HFFc6 (cell line): ENCODE data around the gene S100B. TPM values are rescaled to one million over a fixed set of nuclear protein-coding genes. Genes with fewer than 3 reads are reported as not detected.

Experiments used
- DNase-seq: peaks from one replicate; pipeline ENCODE4 v3.0.0-alpha.2; 2018
- H3K27ac Mint-ChIP-seq: 2 replicates; pipeline ENCODE4 v1.8.0; 2020; ENCODE audit warnings: mild to moderate bottlenecking, mixed read lengths
- H3K27me3 Mint-ChIP-seq: 2 replicates; pipeline ENCODE4 v1.8.0; 2021; ENCODE audit warnings: mild to moderate bottlenecking, moderate library complexity, mixed read lengths; ENCODE audit not compliant: insufficient read depth
- H3K36me3 Mint-ChIP-seq: 2 replicates; pipeline ENCODE4 v1.8.0; 2021; ENCODE audit warnings: low read depth, mixed read lengths
- H3K4me1 Mint-ChIP-seq: 2 replicates; pipeline ENCODE4 v1.8.0; 2020; ENCODE audit warnings: low read depth, mixed read lengths
- H3K4me3 Mint-ChIP-seq: 2 replicates; pipeline ENCODE4 v1.8.0; 2020; ENCODE audit warnings: mild to moderate bottlenecking, moderate library complexity, mixed read lengths
- H3K9me3 Mint-ChIP-seq: 2 replicates; pipeline ENCODE4 v1.8.0; 2020; ENCODE audit warnings: mild to moderate bottlenecking, mixed read lengths
- CTCF ChIP-seq: fragments of 200-600 bp; sonication (generic); IDR thresholded peaks from 2 replicates; pipeline ENCODE4 v1.5.0; 2021; ENCODE audit warnings: antibody characterized with exemption, mild to moderate bottlenecking
- long read RNA-seq: library from polyadenylated mRNA; unstranded; transcript quantifications from one replicate; pipeline ENCODE4 v2.0.0, GENCODE V29; 2019
- total RNA-seq, 6 experiments: library from RNA; stranded (reverse); fragmentation: NEBNext Ultra II Directional; extraction: Animal tissue kit (Norgen Biotek cat#: 25700); gene quantifications; 2 replicates in 1 of 6; 3 replicates in 5 of 6; pipeline ENCODE4 v1.2.3, GENCODE V29; 2021

The S100B gene
- not detected for total RNA-seq
- long read RNA-seq: 0 reads

- Mint-ChIP-seq H3K9me3 (no peaks in the 10 kb centered on the region), H3K4me3 (no peak within 1 kb of the TSS), H3K4me1 (0 out of 2 replicates have a peak, but pooled peaks cover 7% of the 10 kb centered on the region), H3K27ac (no peak within 1 kb of the TSS), H3K36me3 (no peaks in the 10 kb centered on the region), H3K27me3 (peaks cover 30% of the 10 kb centered on the region)
- DNase-seq: no peak
- TF ChIP-seq CTCF: no peak
These were observed at the start of gene S100B for GRCh38 chr21:46604975-46605766. TSS of gene S100B (minus strand) at chr21:46605082. CDS start at chr21:46602415, 2,667 bp downstream.

GRCh38 chr21:46651121-46651520 is 46.2 kb upstream of the S100B start:
- Mint-ChIP-seq H3K4me3 (no peak overlapping the region), H3K36me3 (peaks cover 78% of the 10 kb centered on the region), H3K27ac (no peak overlapping the region), H3K4me1 (no peaks in the 10 kb centered on the region), H3K27me3 (peaks cover 1% of the 10 kb centered on the region; the same call in 1 of the 2 replicates), H3K9me3 (peaks cover 23% of the 10 kb centered on the region)
- no peak for DNase-seq
- no peak for TF ChIP-seq CTCF

GRCh38 chr21:46650476-46651098 is 45.7 kb upstream of the S100B start:
- Mint-ChIP-seq H3K4me3 (no peak overlapping the region), H3K27ac (no peak overlapping the region; the same call in 1 of the 2 replicates), H3K36me3 (peaks cover 75% of the 10 kb centered on the region), H3K27me3 (no peaks in the 10 kb centered on the region; the same call in 1 of the 2 replicates), H3K4me1 (no peaks in the 10 kb centered on the region), H3K9me3 (peaks cover 23% of the 10 kb centered on the region)
- DNase-seq: no peak
- TF ChIP-seq CTCF: no peak

GRCh38 chr21:46649356-46649755 is 44.5 kb upstream of the S100B start:
- no peaks in the 10 kb centered on the region; the same call in 1 of the 2 replicates for H3K27me3 Mint-ChIP-seq
- H3K4me1 Mint-ChIP-seq: no peaks in the 10 kb centered on the region
- no peak for DNase-seq
- H3K36me3 Mint-ChIP-seq: peaks cover 67% of the 10 kb centered on the region
- peaks cover 13% of the 10 kb centered on the region; the same call in 1 of the 2 replicates for H3K9me3 Mint-ChIP-seq
- no peak overlapping the region; the same call in 1 of the 2 replicates for H3K27ac Mint-ChIP-seq
- H3K4me3 Mint-ChIP-seq: no peak overlapping the region
- no peak for TF ChIP-seq CTCF

- no peak for TF ChIP-seq CTCF
- DNase-seq: no peak
- Mint-ChIP-seq H3K36me3 (peaks cover 64% of the 10 kb centered on the region), H3K27me3 (no peaks in the 10 kb centered on the region; the same call in 1 of the 2 replicates), H3K4me1 (no peaks in the 10 kb centered on the region), H3K9me3 (peaks cover 4% of the 10 kb centered on the region; the same call in 1 of the 2 replicates), H3K27ac (no peak overlapping the region), H3K4me3 (no peak overlapping the region)
These were observed 43.7 kb upstream of the S100B start for GRCh38 chr21:46648539-46648938.
